Ishikawa (cell line): ENCODE measurements around the gene ASB14.

Source experiments
- CEBPB ChIP-seq: IDR thresholded peaks from 2 replicates; pipeline ENCODE4 v1.6.1; 2012
- CREB1 ChIP-seq: IDR thresholded peaks from 2 replicates; pipeline ENCODE4 v1.6.1; 2012; ENCODE audit warnings: low read depth
- EGR1 ChIP-seq: IDR thresholded peaks from 2 replicates; pipeline ENCODE4 v1.6.1; 2012
- EP300 ChIP-seq: IDR thresholded peaks from 2 replicates; pipeline ENCODE4 v1.6.1; 2012; ENCODE audit warnings: borderline replicate concordance
- FOXM1 ChIP-seq: IDR thresholded peaks from 2 replicates; pipeline ENCODE4 v1.6.1; 2012; ENCODE audit warnings: low read depth, borderline replicate concordance
- MAX ChIP-seq: IDR thresholded peaks from 2 replicates; pipeline ENCODE4 v1.6.1; 2012
- NFIC ChIP-seq: IDR thresholded peaks from 2 replicates; pipeline ENCODE4 v1.6.1; 2012
- RAD21 ChIP-seq: IDR thresholded peaks from 2 replicates; pipeline ENCODE4 v1.6.1; 2012; ENCODE audit warnings: low read depth
- REST ChIP-seq: IDR thresholded peaks from 2 replicates; pipeline ENCODE4 v1.6.1; 2012; ENCODE audit warnings: low read depth, mild to moderate bottlenecking
- TAF1 ChIP-seq: IDR thresholded peaks from 2 replicates; pipeline ENCODE4 v1.6.1; 2012; ENCODE audit warnings: low read depth, mild to moderate bottlenecking
- TCF12 ChIP-seq: IDR thresholded peaks from 2 replicates; pipeline ENCODE4 v1.6.1; 2012; ENCODE audit warnings: low read depth
- TEAD4 ChIP-seq: IDR thresholded peaks from 2 replicates; pipeline ENCODE4 v1.6.1; 2012
- USF1 ChIP-seq: IDR thresholded peaks from 2 replicates; pipeline ENCODE4 v1.6.1; 2012
- YY1 ChIP-seq: IDR thresholded peaks from 2 replicates; pipeline ENCODE4 v1.6.1; 2012; ENCODE audit warnings: low read depth
- ZBTB7A ChIP-seq: IDR thresholded peaks from 2 replicates; pipeline ENCODE4 v1.6.1; 2012; ENCODE audit warnings: low read depth

ASB14 gene

GRCh38 chr3:57234613-57235575 is 57.6 kb downstream of the ASB14 start:
- TF ChIP-seq CEBPB (no peak), EP300 (no peak)

- TF ChIP-seq FOXM1 (no peak), YY1 (no peak), RAD21 (no peak), NFIC (no peak), REST (no peak), USF1 (no peak), TCF12 (no peak), TEAD4 (no peak), TAF1 (no peak), CEBPB (no peak), EP300 (no peak), CREB1 (no peak)
Measured at GRCh38 chr3:57233799-57234198, 58.7 kb downstream of the ASB14 start.

- TF ChIP-seq ZBTB7A = no peak
- TF ChIP-seq USF1 = no peak
- TF ChIP-seq TEAD4 = no peak
- no peak for TF ChIP-seq RAD21
- no peak for TF ChIP-seq NFIC
- no peak for TF ChIP-seq TCF12
- TF ChIP-seq REST = no peak
- no peak for TF ChIP-seq FOXM1
- no peak for TF ChIP-seq CEBPB
- TF ChIP-seq YY1 = no peak
Measured at GRCh38 chr3:57230006-57230405, 62.5 kb downstream of the ASB14 start.

- no peak for TF ChIP-seq TEAD4
- TF ChIP-seq YY1 = no peak
- TF ChIP-seq TAF1 = 0 out of 2 replicates have a peak, but pooled peaks have one; percentile 21
- no peak for TF ChIP-seq ZBTB7A
- no peak for TF ChIP-seq FOXM1
- no peak for TF ChIP-seq EP300
- TF ChIP-seq REST = no peak
- TF ChIP-seq RAD21 = no peak
- no peak for TF ChIP-seq CEBPB
- TF ChIP-seq MAX = peak; percentile 33; the same call in 1 of the 2 replicates
- no peak for TF ChIP-seq USF1
- TF ChIP-seq TCF12 = no peak
- TF ChIP-seq EGR1 = no peak
- peak; percentile 11; the same call in 1 of the 2 replicates for TF ChIP-seq CREB1
- TF ChIP-seq NFIC = no peak
Measured at GRCh38 chr3:57227930-57228751, 64.3 kb downstream of the ASB14 start.
